GM21526 (cell line): ENCODE data around the gene ADARB2.
"Not testable (repeated sequence)": the region's sequence is repeated elsewhere in the genome, so short reads cannot be mapped to it uniquely, and the experiment has no call there.

Source experiments
- ATAC-seq: cut with Tn5 transposase; IDR thresholded peaks from one replicate; pipeline ENCODE4 v1.9.1; 2021; ENCODE audit warnings: moderate library complexity; ENCODE audit not compliant: unreplicated experiment, low FRiP score

Gene ADARB2

GRCh38 chr10:1158536-1158935 is 578.8 kb downstream of the ADARB2 start:
- ATAC-seq: not testable (repeated sequence)

- ATAC-seq: no peak
Observed at GRCh38 chr10:1158066-1158465, 579.3 kb downstream of the ADARB2 start.

- no peak for ATAC-seq
Observed at GRCh38 chr10:1157615-1157933, 579.8 kb downstream of the ADARB2 start.

- ATAC-seq: no peak
Observed at GRCh38 chr10:1156921-1157614, 580.3 kb downstream of the ADARB2 start.

- ATAC-seq: no peak
Observed at GRCh38 chr10:1156616-1156886, 580.8 kb downstream of the ADARB2 start.

GRCh38 chr10:1155791-1156615 is 581.3 kb downstream of the ADARB2 start:
- no peak for ATAC-seq

- ATAC-seq: no peak
Observed at GRCh38 chr10:1154531-1155295, 582.6 kb downstream of the ADARB2 start.

- ATAC-seq: no peak
Observed at GRCh38 chr10:1153805-1154351, 583.4 kb downstream of the ADARB2 start.

GRCh38 chr10:1153251-1153763 is 584.0 kb downstream of the ADARB2 start:
- no peak for ATAC-seq

- ATAC-seq: no peak
Observed at GRCh38 chr10:1152386-1153250, 584.7 kb downstream of the ADARB2 start.

- ATAC-seq: no peak
Observed at GRCh38 chr10:1151076-1152033, 586.0 kb downstream of the ADARB2 start.

- ATAC-seq: no peak
Observed at GRCh38 chr10:1150638-1150955, 586.7 kb downstream of the ADARB2 start.

- ATAC-seq: no peak
Observed at GRCh38 chr10:1149793-1150637, 587.3 kb downstream of the ADARB2 start.

- ATAC-seq: no peak
Observed at GRCh38 chr10:1148855-1149605, 588.3 kb downstream of the ADARB2 start.

- no peak for ATAC-seq
Observed at GRCh38 chr10:1147810-1148209, 589.5 kb downstream of the ADARB2 start.

GRCh38 chr10:1142596-1142995 is 594.7 kb downstream of the ADARB2 start:
- ATAC-seq: no peak

GRCh38 chr10:1141701-1142100 is 595.6 kb downstream of the ADARB2 start:
- ATAC-seq: no peak

- ATAC-seq: no peak
Observed at GRCh38 chr10:1141261-1141660, 596.1 kb downstream of the ADARB2 start.
